Measurements from ENCODE around the gene ZNF433.

The ZNF433 gene

GRCh38 chr19:12052497-12053169 lies 17.2 kb upstream of the ZNF433 start, which contains the start of gene ZNF878:
TSS of gene ZNF878 (minus strand) at chr19:12052961. CDS start at chr19:12052801, 160 bp downstream.
- no peaks in the 10 kb centered on the region for H4K20me1 ChIP-seq (ENCODE audit: insufficient read depth, low read length)
- TF ChIP-seq EZH2 (IDR thresholded peaks at IDR 0.05; ENCODE audit: borderline replicate concordance, low read depth, low read length, severe bottlenecking): no peak
- TF ChIP-seq CTCF (IDR thresholded peaks at IDR 0.05; ENCODE audit: borderline replicate concordance, extremely low read depth, low read length, poor library complexity, severe bottlenecking): peak; percentile 13
- H3K27me3 ChIP-seq (ENCODE audit: insufficient read depth, low read length, poor library complexity): no peaks in the 10 kb centered on the region
- H3K36me3 ChIP-seq (ENCODE audit: insufficient read depth, low read length): no peaks in the 10 kb centered on the region
- DNase-seq: peak; percentile 94
- no peaks in the 10 kb centered on the region for H3K9me3 ChIP-seq (ENCODE audit: insufficient read depth, low read length, severe bottlenecking)
- H3K79me2 ChIP-seq (ENCODE audit: insufficient read depth, low read length): no peaks in the 10 kb centered on the region; the same call in 1 of the 2 replicates
- peak; percentile 98 for ATAC-seq (ENCODE audit: insufficient read depth, low read depth)
- peak within 1 kb of the TSS; percentile 87 for H3K9ac ChIP-seq (ENCODE audit: low read depth, low read length)
- H2AFZ ChIP-seq (ENCODE audit: low read depth, low read length): peak within 1 kb of the TSS; percentile 99
- H3K4me1 ChIP-seq (ENCODE audit: insufficient read depth, low read length): peaks cover 23% of the 10 kb centered on the region
- peak within 1 kb of the TSS; percentile 89 for H3K27ac ChIP-seq (ENCODE audit: low read length)
- peak within 1 kb of the TSS; percentile 99 for H3K4me2 ChIP-seq (ENCODE audit: insufficient read depth, low read length)
- H3K4me3 ChIP-seq (ENCODE audit: low read depth in 1 of 2, low read length in 2 of 2): peak within 1 kb of the TSS; percentile 86 to 96

GRCh38 chr19:12052091-12052496 lies 16.6 kb upstream of the ZNF433 start:
- no peaks in the 10 kb centered on the region for H4K20me1 ChIP-seq (ENCODE audit: insufficient read depth, low read length)
- H3K4me2 ChIP-seq (ENCODE audit: insufficient read depth, low read length): peak overlapping the region; percentile 99
- peak overlapping the region; percentile 87 for H3K9ac ChIP-seq (ENCODE audit: low read depth, low read length)
- peak overlapping the region; percentile 99 for H2AFZ ChIP-seq (ENCODE audit: low read depth, low read length)
- DNase-seq: no peak
- TF ChIP-seq EZH2 (IDR thresholded peaks at IDR 0.05; ENCODE audit: borderline replicate concordance, low read depth, low read length, severe bottlenecking) (no peak), CTCF (IDR thresholded peaks at IDR 0.05; ENCODE audit: borderline replicate concordance, extremely low read depth, low read length, poor library complexity, severe bottlenecking) (no peak)
- H3K4me1 ChIP-seq (ENCODE audit: insufficient read depth, low read length): peaks cover 23% of the 10 kb centered on the region
- H3K4me3 ChIP-seq (ENCODE audit: low read depth in 1 of 2, low read length in 2 of 2): peak overlapping the region; percentile 86 to 96
- no peaks in the 10 kb centered on the region for H3K27me3 ChIP-seq (ENCODE audit: insufficient read depth, low read length, poor library complexity)
- H3K27ac ChIP-seq (ENCODE audit: low read length): peak overlapping the region; percentile 89
- 0 out of 2 replicates have a peak, but pooled peaks cover under 1% of the 10 kb centered on the region for H3K36me3 ChIP-seq (ENCODE audit: insufficient read depth, low read length)
- no peak for ATAC-seq (ENCODE audit: insufficient read depth, low read depth)
- no peaks in the 10 kb centered on the region for H3K9me3 ChIP-seq (ENCODE audit: insufficient read depth, low read length, severe bottlenecking)
- H3K79me2 ChIP-seq (ENCODE audit: insufficient read depth, low read length): no peaks in the 10 kb centered on the region; the same call in 1 of the 2 replicates

GRCh38 chr19:12047868-12048267 lies 12.4 kb upstream of the ZNF433 start:
- Histone ChIP-seq H3K4me2 (ENCODE audit: insufficient read depth, low read length) (no peak overlapping the region), H3K79me2 (ENCODE audit: insufficient read depth, low read length) (peaks cover 2% of the 10 kb centered on the region; the same call in 1 of the 2 replicates), H3K4me1 (ENCODE audit: insufficient read depth, low read length) (peaks cover 16% of the 10 kb centered on the region), H3K4me3 (ENCODE audit: low read depth in 1 of 2, low read length in 2 of 2) (no peak overlapping the region), H2AFZ (ENCODE audit: low read depth, low read length) (no peak overlapping the region), H3K27ac (ENCODE audit: low read length) (no peak overlapping the region), H4K20me1 (ENCODE audit: insufficient read depth, low read length) (no peaks in the 10 kb centered on the region), H3K27me3 (ENCODE audit: insufficient read depth, low read length, poor library complexity) (no peaks in the 10 kb centered on the region), H3K36me3 (ENCODE audit: insufficient read depth, low read length) (peaks cover 39% of the 10 kb centered on the region), H3K9me3 (ENCODE audit: insufficient read depth, low read length, severe bottlenecking) (peaks cover 24% of the 10 kb centered on the region), H3K9ac (ENCODE audit: low read depth, low read length) (no peak overlapping the region)
- ATAC-seq (ENCODE audit: insufficient read depth, low read depth) (no peak), DNase-seq (no peak)
- no peak for TF ChIP-seq CTCF (IDR thresholded peaks at IDR 0.05; ENCODE audit: borderline replicate concordance, extremely low read depth, low read length, poor library complexity, severe bottlenecking)
- no peak for TF ChIP-seq EZH2 (IDR thresholded peaks at IDR 0.05; ENCODE audit: borderline replicate concordance, low read depth, low read length, severe bottlenecking)

Measured in DND-41 (cell line).